B cell (primary cell): ENCODE results near the gene ANKLE2.

Experiments used
- CTCF ChIP-seq: fragments of 200-600 bp; IDR thresholded peaks from one replicate; pipeline ENCODE4 v1.8.0; 2022; ENCODE audit warnings: antibody characterized with exemption, mild to moderate bottlenecking
- EZH2 ChIP-seq: IDR thresholded peaks from 2 replicates; pipeline ENCODE4 v1.6.1; 2012; ENCODE audit warnings: borderline replicate concordance, low read depth, mild to moderate bottlenecking, moderate library complexity, low read length; ENCODE audit not compliant: insufficient read depth, poor library complexity, severe bottlenecking

- TF ChIP-seq CTCF, result no peak
- no peak for TF ChIP-seq EZH2
Measured at GRCh38 chr12:132807295-132808092, 45.9 kb upstream of the ANKLE2 start.
